Pancreas (tissue), 10 donors: ENCODE results near the gene MEAF6. TPM values are rescaled to one million over a fixed set of nuclear protein-coding genes. Genes with fewer than 3 reads are reported as not detected.

ENCODE experiments used
- ATAC-seq, 4 donors: fragments of 200-7000 bp; cut with Tn5 transposase; one replicate each; pipeline versions ENCODE4 v1.8.0 to v1.9.1; 2020; ENCODE audit warnings: mild to moderate bottlenecking in 4 of 4, moderate library complexity in 4 of 4
- DNase-seq, 6 donors: peaks; one replicate each; pipeline ENCODE4 v3.0.0-alpha.2; 2020
- FAIRE-seq: peaks from 2 replicates; lab custom pipeline; 2012; peaks lifted over from hg19 to GRCh38; lab: Jason Lieb, UNC
- H3K27ac ChIP-seq, 4 donors: fragments of 200-600 bp; sonication (generic); 1 replicate in 3 of 4; 2 replicates in 1 of 4; pipeline versions ENCODE4 v1.5.0 to v1.8.0; 2020
- H3K27me3 ChIP-seq, 4 donors: fragments of 200-600 bp; one replicate each; pipeline ENCODE4 v1.8.0; 2021
- H3K36me3 ChIP-seq, 3 donors: fragments of 200-600 bp; sonication (generic) in 1 of 3; one replicate each; pipeline versions ENCODE4 v1.5.0 to v1.8.0; 2020 to 2021
- H3K4me1 ChIP-seq, 3 donors: fragments of 200-600 bp; one replicate each; pipeline ENCODE4 v1.8.0; 2021
- H3K4me3 ChIP-seq, 4 donors: fragments of 200-600 bp; sonication (generic) in 2 of 4; one replicate each; pipeline versions ENCODE4 v1.5.0 to v1.8.0; 2020 to 2021
- H3K9me3 ChIP-seq, 4 donors: fragments of 200-600 bp; one replicate each; pipeline ENCODE4 v1.8.0; 2021
- CTCF ChIP-seq, 4 donors: fragments of 200-600 bp; sonication (generic) in 3 of 4; IDR thresholded peaks; one replicate each; pipeline versions ENCODE4 v1.5.0 to v1.8.0; 2021; ENCODE audit warnings: antibody characterized with exemption in 4 of 4
- WGBS, 2 donors: extraction: QIAGEN DNeasy Blood & Tissue Kit; methylation state at CpG; one replicate each; pipeline ENCODE4 v1.1.7; 2013; 5-methylcytosine and 5-hydroxymethylcytosine counted together
- intact Hi-C, 3 donors: fragments of 100-400 bp; cut with DNase I; formaldehyde crosslinking; loops; one replicate each; pipeline versions ENCODE4 v1.11.1 to v1.14.2; 2022
- polyA plus RNA-seq, 2 donors: library from polyadenylated mRNA; stranded (reverse); fragments of 200-250 nt; gene quantifications; one replicate each; pipeline ENCODE4 v1.2.3, GENCODE V29; 2013
- total RNA-seq, 6 donors: library from RNA; stranded (reverse); fragmentation: NEBNext Ultra II Directional in 4 of 6; extraction: Animal tissue kit (Norgen Biotek cat#: 25700) in 4 of 6; gene quantifications; one replicate each; pipeline versions ENCODE4 v1.2.1 to v1.2.4, GENCODE V29; 2021 to 2023
- donor health status: healthy with polysubstance abuse.
- donor health status: DM: no; HTN: no; CAD: no; lungs with moderate emphysema.
- donor health status: DM: no; HTN: no; CAD: no.
- donor health status: control.
- donor health status: control.
- donor health status: Bipolar disorder and iron deficiency.
- donor health status: DM: yes; HTN: yes; CAD: no.
- donor health status: DM: no; HTN: no; CAD: no.
- donor health status: DM: no; HTN: no; CAD: no.
- donor health status: DM: yes; HTN: yes; CAD: no.

MEAF6 gene
- 10 to 100 TPM; 26.1 to 39.7 (median 27.6) TPM for total RNA-seq
- polyA plus RNA-seq: 10 to 100 TPM; 32.7 to 59.8 TPM

- FAIRE-seq: no peak
- peak within 1 kb of the TSS; percentile 91 to 98 (median 94) for H3K27ac ChIP-seq
- H3K9me3 ChIP-seq: no peaks in the 10 kb centered on the region
- DNase-seq: peak; percentile 74 to 96 (median 86)
- peak within 1 kb of the TSS; percentile 84 to 94 (median 90) for H3K4me3 ChIP-seq
- 0 to 1% methylated on average over 71 to 100 of the region's 100 CpGs for WGBS, 2 donors
- peaks cover 0 to 12% (median 0%) of the 10 kb centered on the region in 3 donors for H3K36me3 ChIP-seq
- H3K27me3 ChIP-seq: no peaks in the 10 kb centered on the region
- TF ChIP-seq CTCF (IDR thresholded peaks at IDR 0.05): peak; percentile 45 to 69 (median 62)
- H3K4me1 ChIP-seq: peaks cover 0 to 6% (median 0%) of the 10 kb centered on the region in 3 donors
- ATAC-seq: peak; percentile 97 to 99 (median 98)
- intact Hi-C loops: no loop called here
Observed at GRCh38 chr1:37514350-37515184, at the start of gene MEAF6. Gene MEAF6, minus strand, starts transcription at chr1:37514766. Its CDS starts 20 bp downstream, at chr1:37514746.

GRCh38 chr1:37562984-37563383 is 48.4 kb upstream of the MEAF6 start:
- Histone ChIP-seq H3K36me3 (peaks cover 0 to 38% (median 24%) of the 10 kb centered on the region in 3 donors), H3K9me3 (no peaks in the 10 kb centered on the region), H3K4me3 (no peak overlapping the region), H3K4me1 (no peaks in the 10 kb centered on the region), H3K27ac (no peak overlapping the region), H3K27me3 (no peaks in the 10 kb centered on the region)
- ATAC-seq (no peak), DNase-seq (no peak), FAIRE-seq (no peak)
- intact Hi-C loops: no loop called here
- no peak for TF ChIP-seq CTCF (IDR thresholded peaks at IDR 0.05)
- WGBS, 2 donors: 81 to 86% methylated on average over 1 of the region's 1 CpG

- DNase-seq: no peak
Observed at GRCh38 chr1:37561133-37562132, 46.9 kb upstream of the MEAF6 start.

More at GRCh38 chr1:37561133-37562132, 46.9 kb upstream of the MEAF6 start:
- ATAC-seq (no peak), FAIRE-seq (no peak)
- H3K27ac ChIP-seq: no peak overlapping the region
- H3K4me3 ChIP-seq: no peak overlapping the region
- TF ChIP-seq CTCF (IDR thresholded peaks at IDR 0.05): peak in 1 of 4 donors; percentile 11
- H3K27me3 ChIP-seq: no peaks in the 10 kb centered on the region
- H3K36me3 ChIP-seq: peaks cover 0 to 23% (median 15%) of the 10 kb centered on the region in 3 donors
- 94 to 96% methylated on average over 21 of the region's 21 CpGs for WGBS, 2 donors
- intact Hi-C loops: no loop called here
- no peaks in the 10 kb centered on the region for H3K9me3 ChIP-seq
- peaks cover 0 to 7% (median 2%) of the 10 kb centered on the region in 3 donors for H3K4me1 ChIP-seq
